AG20443 (cell line): ENCODE data around the gene MIER3.

ENCODE experiments used
- DNase-seq: peaks from one replicate; pipeline ENCODE4 v3.0.0; 2012; ENCODE audit warnings: low spot score, mixed read lengths

The MIER3 gene

DNA sequence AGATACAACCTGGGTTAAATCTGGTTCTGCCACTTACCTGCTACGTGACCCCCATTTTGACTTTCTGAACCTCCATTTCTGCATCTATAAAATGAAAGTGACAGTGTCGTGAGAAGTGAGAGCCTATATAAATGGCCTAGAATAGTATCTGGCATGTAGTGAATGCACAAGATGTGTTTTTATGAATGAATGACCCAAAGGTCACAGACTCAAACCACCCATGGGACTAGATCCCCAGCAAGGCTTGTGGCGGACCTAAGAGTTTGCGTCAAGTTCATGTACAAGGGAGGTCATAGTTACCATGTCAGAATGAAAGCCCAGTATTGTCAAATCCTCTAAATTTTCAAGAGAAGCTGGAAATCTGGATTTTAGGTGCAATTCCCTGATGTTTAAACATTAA lies 53.7 kb downstream of the MIER3 start:
- no peak for DNase-seq

DNA sequence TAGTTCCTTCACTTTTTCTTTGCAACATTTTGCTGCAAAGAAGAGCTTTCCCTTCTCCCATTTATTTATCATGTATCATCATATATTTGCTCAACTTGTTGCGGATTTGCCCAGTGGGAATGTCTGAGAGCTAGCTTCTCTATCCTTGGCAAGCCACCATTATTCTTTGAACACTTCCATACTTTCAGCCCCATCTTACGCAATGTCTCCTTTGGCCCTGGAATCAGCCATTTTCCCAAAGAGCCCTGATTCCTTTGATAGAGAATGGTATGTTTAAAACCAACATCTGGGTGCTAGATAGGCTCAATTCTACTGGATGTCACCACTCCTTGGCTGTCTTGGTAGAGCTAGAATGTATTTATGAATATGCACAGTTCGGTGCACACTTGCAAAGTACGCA lies 55.2 kb downstream of the MIER3 start:
- no peak for DNase-seq

DNA sequence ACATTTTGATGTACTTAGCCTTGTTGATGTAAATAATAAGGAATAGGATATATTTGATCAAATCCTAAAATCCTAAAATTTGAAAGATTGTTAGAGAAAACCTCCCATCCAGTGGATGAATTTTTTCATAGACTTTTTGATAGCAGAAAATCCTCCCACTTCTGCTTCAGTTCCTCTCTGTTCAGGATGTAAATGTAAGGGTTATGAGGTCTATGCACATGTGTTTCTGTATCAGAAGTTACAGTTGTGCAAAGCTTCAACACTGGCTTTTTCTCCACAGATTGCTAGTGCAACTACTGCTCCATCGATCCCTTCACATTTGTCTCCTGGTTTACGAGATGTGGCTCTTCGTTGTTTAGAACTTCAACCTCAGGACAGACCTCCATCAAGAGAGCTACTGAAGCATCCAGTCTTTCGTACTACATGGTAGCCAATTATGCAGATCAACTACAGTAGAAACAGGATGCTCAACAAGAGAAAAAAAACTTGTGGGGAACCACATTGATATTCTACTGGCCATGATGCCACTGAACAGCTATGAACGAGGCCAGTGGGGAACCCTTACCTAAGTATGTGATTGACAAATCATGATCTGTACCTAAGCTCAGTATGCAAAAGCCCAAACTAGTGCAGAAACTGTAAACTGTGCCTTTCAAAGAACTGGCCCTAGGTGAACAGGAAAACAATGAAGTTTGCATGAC lies 58.5 kb downstream of the MIER3 start:
- no peak for DNase-seq

DNA sequence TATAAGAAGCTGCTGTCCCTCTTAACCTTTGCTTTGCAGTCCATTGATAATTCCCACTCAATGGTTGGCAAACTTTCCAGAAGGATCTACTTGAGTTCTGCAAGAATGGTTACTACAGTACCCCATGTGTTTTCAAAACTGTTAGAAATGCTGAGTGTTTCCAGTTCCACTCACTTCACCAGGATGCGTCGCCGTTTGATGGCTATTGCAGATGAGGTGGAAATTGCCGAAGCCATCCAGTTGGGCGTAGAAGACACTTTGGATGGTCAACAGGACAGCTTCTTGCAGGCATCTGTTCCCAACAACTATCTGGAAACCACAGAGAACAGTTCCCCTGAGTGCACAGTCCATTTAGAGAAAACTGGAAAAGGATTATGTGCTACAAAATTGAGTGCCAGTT lies 70.4 kb downstream of the MIER3 start:
- no peak for DNase-seq

DNA sequence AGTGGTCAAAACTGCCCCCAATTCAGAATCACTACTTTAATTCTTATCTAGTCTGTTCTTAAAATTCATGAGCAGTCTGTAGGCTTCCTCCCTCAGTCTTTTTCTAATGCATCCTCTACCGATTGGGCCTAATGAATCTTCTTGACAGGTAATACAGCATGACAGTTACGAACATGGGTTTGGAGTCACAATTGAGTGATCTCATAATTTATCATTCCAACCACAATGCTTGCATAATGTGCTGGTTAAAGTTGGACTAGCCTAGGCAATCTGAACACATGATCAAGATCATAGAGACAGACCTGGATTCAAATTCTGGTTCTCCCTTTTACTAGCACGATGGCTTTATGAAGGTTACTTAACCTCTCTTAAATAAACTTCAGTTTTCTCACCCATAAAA lies 75.6 kb downstream of the MIER3 start:
- DNase-seq, result no peak

DNA sequence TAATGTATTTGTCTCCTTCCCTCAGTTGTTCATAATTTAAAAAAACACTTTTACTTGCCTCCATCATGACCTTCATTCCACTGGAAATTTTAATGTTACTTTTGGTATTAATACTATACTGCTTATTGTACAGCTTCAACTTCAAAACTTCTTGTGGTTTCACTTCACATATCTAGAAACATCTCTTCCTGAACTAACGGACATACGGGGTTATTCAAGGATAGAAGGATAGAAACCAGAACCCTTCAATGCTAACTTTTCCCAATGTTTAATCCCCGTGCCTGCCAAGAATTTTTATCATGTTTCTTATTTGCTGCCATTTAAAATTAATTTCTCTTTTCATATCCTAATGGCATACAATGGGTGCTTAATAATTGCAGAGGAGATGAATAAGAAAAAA lies 78.9 kb downstream of the MIER3 start:
- DNase-seq, result no peak

DNA sequence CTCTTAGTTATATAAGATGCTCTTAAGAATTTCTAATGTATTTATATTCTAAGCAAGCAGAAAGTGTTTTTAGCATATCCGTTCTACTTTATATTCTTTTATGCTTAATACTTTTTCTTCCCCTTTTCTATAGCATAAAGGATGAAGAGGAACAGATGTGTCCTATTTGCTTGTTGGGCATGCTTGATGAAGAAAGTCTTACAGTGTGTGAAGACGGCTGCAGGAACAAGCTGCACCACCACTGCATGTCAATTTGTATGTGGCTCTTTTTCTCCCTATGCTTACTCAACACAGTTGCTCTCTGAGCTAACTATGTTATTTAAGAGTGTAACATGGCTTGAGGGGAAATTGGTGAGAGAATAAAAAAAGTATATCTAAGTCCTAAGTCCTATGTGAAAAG lies 80.1 kb downstream of the MIER3 start:
- no peak for DNase-seq
